ENCODE measurements around the gene ERC2. TPM values are rescaled to one million over a fixed set of nuclear protein-coding genes. Genes with fewer than 3 reads are reported as not detected.

The ERC2 gene
- total RNA-seq, 1 donor from 2014 or later = under 0.01 TPM

DNA sequence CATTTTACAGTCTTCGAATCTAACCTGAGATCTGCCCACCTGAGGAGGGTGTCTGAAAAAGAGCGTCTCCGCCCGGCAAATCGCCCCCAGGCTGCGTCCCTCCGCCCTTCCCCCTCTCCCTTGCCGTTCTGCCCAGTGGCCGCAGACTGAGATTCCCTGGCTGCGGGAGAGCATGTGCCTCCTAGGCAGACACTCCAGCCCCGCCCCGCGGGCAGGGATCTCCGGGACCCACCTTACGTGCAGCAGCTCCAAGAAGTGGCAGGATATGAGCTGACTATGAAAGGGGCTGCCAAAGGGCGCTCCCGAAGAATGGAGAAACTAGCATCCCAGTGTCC, 978.5 kb downstream of the ERC2 start:
- TF ChIP-seq CTCF (IDR thresholded peaks at IDR 0.05; ENCODE audit: insufficient read depth, low read length, severe bottlenecking) = no peak
- H3K4me3 ChIP-seq (ENCODE audit: low read depth, low read length) = no peak overlapping the region
- no peaks in the 10 kb centered on the region for H3K27me3 ChIP-seq (ENCODE audit: control insufficient read depth, insufficient read depth, low read length)
- FAIRE-seq = no peak
- H3K36me3 ChIP-seq (ENCODE audit: control insufficient read depth, insufficient read depth, low read length) = no peaks in the 10 kb centered on the region
- DNase-seq (ENCODE audit: low read depth) = no peak

DNA sequence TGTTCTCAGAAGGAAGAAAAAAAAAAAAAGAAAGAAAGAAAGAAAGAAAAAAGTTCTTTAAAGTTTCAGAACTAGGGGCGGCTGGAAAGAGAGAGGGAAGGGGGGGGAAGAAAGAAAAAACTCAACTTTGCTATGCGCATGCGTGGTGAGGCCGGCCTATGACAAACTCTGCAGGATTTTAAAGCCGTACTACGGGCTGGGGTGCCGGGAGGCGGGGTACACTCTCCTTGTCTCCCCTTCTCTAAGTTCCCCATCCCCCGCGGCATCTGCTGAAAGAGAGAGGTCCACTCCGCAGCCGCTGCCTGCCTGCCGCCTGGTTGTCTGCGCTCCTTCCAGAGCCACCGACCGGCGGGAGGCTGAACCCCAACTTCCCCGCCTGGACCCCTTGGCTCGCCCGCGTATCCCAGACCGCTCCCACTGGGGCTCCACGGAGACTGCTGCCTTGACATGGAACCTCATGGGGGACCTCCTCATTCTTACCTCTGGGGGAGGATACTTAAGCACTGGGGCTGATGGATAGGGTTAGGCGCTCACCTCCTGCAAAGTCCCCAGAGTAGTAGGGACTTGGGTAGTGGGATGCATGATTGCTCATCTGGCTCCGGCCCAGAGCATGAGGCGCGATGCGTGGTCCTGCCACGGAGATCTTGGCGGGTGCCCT, 979.7 kb downstream of the ERC2 start:
- FAIRE-seq = no peak
- DNase-seq (ENCODE audit: low read depth) = peak; percentile 42
- H3K27me3 ChIP-seq (ENCODE audit: control insufficient read depth, insufficient read depth, low read length) = no peaks in the 10 kb centered on the region
- TF ChIP-seq CTCF (IDR thresholded peaks at IDR 0.05; ENCODE audit: insufficient read depth, low read length, severe bottlenecking) = no peak
- no peaks in the 10 kb centered on the region for H3K36me3 ChIP-seq (ENCODE audit: control insufficient read depth, insufficient read depth, low read length)
- peak overlapping the region; percentile 49 for H3K4me3 ChIP-seq (ENCODE audit: low read depth, low read length)

- Histone ChIP-seq H3K4me3 (ENCODE audit: low read depth, low read length) (peak overlapping the region; percentile 49), H3K36me3 (ENCODE audit: control insufficient read depth, insufficient read depth, low read length) (no peaks in the 10 kb centered on the region), H3K27me3 (ENCODE audit: control insufficient read depth, insufficient read depth, low read length) (no peaks in the 10 kb centered on the region)
- FAIRE-seq (no peak), DNase-seq (ENCODE audit: low read depth) (no peak)
- no peak for TF ChIP-seq CTCF (IDR thresholded peaks at IDR 0.05; ENCODE audit: insufficient read depth, low read length, severe bottlenecking)
Measured at GRCh38 chr3:55487381-55488241, 980.7 kb downstream of the ERC2 start.

GRCh38 chr3:55486857-55487380, 981.3 kb downstream of the ERC2 start, which contains the start of gene WNT5A:
TSS of gene WNT5A (minus strand) at chr3:55487306. CDS start at chr3:55486985, 321 bp downstream.
- Histone ChIP-seq H3K27me3 (ENCODE audit: control insufficient read depth, insufficient read depth, low read length) (no peaks in the 10 kb centered on the region), H3K4me3 (ENCODE audit: low read depth, low read length) (peak within 1 kb of the TSS; percentile 49), H3K36me3 (ENCODE audit: control insufficient read depth, insufficient read depth, low read length) (no peaks in the 10 kb centered on the region)
- no peak for FAIRE-seq
- no peak for TF ChIP-seq CTCF (IDR thresholded peaks at IDR 0.05; ENCODE audit: insufficient read depth, low read length, severe bottlenecking)
- DNase-seq (ENCODE audit: low read depth) = no peak

DNA sequence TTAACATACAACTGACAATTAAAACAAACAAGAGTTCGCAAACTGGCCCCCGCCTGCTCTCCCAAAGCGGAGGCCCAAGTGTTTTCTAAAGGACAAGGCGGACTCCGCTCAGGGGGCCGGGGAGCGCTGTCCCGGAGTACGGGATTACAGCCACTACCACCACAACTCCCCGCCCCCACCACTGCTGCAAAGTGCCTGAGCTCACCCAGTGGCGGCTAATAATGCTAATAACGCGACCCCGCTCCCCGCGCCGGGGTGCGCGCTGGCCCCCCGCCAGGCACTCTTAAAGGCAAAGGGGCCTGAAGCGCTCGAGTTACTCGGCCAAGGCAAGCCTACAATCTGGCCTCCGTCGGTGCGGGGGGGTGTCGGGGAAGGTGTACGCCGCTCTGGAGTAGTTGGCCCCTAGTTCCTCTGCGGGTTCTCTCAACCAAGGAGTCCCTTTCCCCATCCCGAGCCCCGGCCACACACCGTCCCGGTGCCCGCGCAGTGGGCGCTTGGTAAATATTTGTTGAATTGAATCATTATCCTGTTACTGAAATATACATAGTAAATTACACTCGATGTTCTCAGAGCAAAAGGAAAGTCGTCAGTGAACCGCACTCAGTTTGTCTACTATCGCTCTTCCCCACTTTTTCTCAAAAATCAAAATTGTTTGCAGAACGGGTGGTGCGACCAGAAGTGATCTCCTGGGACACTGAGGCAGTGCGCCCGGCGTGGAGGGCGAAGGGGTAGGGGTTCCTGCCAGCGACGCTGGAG, 982.0 kb downstream of the ERC2 start:
- FAIRE-seq = no peak
- DNase-seq (ENCODE audit: low read depth) = no peak
- Histone ChIP-seq H3K4me3 (ENCODE audit: low read depth, low read length) (peak overlapping the region; percentile 49), H3K36me3 (ENCODE audit: control insufficient read depth, insufficient read depth, low read length) (no peaks in the 10 kb centered on the region), H3K27me3 (ENCODE audit: control insufficient read depth, insufficient read depth, low read length) (peaks cover 4% of the 10 kb centered on the region)
- TF ChIP-seq CTCF (IDR thresholded peaks at IDR 0.05; ENCODE audit: insufficient read depth, low read length, severe bottlenecking) = no peak
